Measurements from ENCODE around the gene PRPF18. TPM values are rescaled to one million over a fixed set of nuclear protein-coding genes. Genes with fewer than 3 reads are reported as not detected.

PRPF18 gene
- total RNA-seq, 1 experiment from 2014 or later, result 16.7 TPM

- DNase-seq (ENCODE audit: low read depth), result no peak
These were observed 51.1 kb downstream of the PRPF18 start for GRCh38 chr10:13637894-13638293.

DNA sequence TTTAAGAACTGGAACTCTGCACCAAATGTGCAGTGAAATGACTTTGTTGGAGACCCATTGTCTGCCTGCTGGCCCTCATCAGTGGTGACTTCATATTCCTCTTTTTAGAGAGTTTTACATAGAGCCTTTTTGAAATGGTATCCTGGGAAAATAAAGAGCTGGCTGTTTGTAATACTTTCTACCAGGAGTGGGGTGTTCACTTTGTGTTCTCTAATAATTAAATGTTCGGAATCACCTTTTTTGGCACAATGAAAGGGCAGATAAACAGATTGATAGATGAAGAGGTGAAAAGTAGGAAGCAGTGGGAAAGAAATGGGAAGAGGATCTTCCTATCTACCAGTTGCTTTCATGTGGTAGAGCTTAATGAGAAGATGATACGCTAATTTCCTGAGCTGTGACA lies 55.5 kb downstream of the PRPF18 start:
- no peak for DNase-seq (ENCODE audit: low read depth)

- no peak for DNase-seq (ENCODE audit: low read depth)
These were observed 56.3 kb downstream of the PRPF18 start for GRCh38 chr10:13643016-13643415.

GRCh38 chr10:13644866-13645265 lies 58.1 kb downstream of the PRPF18 start:
- DNase-seq (ENCODE audit: low read depth), result no peak

GRCh38 chr10:13648425-13648824 lies 61.7 kb downstream of the PRPF18 start:
- no peak for DNase-seq (ENCODE audit: low read depth)

DNA sequence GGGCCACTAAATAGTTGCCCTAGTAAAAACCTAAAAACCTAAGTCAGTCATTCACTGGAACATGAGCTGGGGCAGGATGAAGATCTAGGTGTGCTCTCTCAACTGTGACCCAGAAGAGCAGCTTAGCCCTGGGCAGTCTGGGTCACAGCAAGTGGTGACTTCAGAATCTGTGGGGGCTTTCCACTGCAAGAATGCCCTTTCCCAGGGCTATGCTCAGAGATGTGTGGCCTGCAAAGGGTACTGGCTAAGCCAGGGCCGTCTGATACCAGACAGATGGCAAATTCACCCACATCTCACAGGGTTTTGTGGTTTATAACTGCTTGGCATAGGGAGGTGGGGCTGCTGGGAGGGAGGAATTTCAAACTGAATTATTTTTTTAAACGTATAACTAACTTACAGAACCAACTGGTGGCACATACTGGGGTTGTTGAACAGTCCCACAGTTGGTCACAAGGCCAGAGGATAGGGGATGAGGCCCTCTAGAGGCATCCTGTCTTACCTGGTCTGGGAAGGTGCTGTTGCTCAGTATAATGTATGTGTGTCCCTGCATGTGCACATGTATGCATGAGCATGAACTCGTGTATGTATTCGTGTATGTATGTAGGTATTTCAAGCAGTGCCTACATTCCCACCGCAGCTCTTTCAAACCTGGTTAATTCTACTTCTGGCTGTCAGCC lies 63.2 kb downstream of the PRPF18 start:
- no peak for DNase-seq (ENCODE audit: low read depth)

GRCh38 chr10:13650961-13651360 lies 64.2 kb downstream of the PRPF18 start:
- DNase-seq (ENCODE audit: low read depth), result no peak

- DNase-seq (ENCODE audit: low read depth), result no peak
These were observed 65.4 kb downstream of the PRPF18 start for GRCh38 chr10:13651969-13652720.

GRCh38 chr10:13652860-13653259 lies 66.1 kb downstream of the PRPF18 start:
- DNase-seq (ENCODE audit: low read depth), result no peak

DNA sequence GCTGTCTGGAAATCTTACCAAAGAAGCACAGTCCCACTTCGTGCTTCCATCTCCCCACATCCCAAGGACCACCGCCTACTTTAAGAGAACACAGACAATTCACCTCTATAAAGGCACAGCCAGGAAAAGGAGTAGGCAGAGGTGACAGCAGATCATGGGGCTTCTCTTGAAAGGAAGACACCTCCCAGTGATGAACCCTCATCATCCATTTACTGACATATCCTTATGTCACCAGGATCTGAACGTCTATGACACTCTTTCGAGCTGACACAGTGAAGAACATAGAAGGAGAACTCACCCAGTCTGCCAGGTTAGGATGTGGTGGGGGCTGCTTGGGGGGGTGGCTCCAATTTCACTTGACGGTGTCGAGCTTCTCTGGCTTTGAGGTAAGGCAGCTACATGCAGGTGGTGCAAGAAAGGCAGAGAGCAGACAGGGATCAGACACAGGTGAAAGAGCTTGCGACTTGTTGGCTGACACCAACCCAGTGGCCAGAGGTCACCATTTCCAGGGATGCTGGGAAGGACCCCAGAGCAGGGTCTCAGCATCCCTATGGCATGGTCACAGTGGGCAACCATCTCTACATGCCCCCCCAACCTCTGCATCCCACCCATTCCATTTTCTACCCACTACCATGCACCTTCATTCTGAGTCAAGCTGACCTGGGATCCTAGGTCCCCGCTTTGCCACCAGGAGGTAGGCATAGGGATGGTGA lies 67.5 kb downstream of the PRPF18 start:
- DNase-seq (ENCODE audit: low read depth), result no peak

GRCh38 chr10:13654846-13655245 lies 68.1 kb downstream of the PRPF18 start:
- no peak for DNase-seq (ENCODE audit: low read depth)

- DNase-seq (ENCODE audit: low read depth), result no peak
These were observed 69.8 kb downstream of the PRPF18 start for GRCh38 chr10:13656337-13657100.

DNA sequence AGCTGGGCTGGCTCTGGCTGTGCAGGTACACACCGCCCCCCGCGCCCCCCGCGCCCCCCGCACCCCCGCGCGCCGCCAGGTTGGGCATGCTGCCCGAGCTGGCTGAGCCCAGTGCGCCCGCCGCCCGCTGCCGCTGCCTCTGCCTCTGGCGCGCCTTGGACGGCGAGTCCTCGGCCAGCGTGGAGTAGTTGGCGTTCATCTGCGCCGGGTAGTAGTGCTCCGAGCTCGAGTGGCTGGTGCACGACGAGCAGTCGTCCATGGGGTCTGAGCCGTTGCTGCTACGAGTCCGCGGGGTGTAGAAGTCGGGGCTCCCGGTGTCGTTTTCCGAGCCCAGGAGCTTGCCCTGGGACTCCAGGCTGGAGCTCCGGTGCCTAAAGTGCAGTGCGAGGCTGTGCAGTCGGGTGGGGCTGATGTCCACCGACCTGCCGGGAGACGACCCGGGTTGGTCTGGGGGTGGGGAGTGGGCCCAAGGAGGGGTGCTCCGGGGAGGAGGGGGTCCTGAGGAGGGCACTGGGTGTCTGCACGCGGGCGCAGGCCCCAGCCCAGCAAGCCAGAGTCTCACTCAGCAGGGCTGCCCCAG lies 70.4 kb downstream of the PRPF18 start:
- no peak for DNase-seq (ENCODE audit: low read depth)

DNA sequence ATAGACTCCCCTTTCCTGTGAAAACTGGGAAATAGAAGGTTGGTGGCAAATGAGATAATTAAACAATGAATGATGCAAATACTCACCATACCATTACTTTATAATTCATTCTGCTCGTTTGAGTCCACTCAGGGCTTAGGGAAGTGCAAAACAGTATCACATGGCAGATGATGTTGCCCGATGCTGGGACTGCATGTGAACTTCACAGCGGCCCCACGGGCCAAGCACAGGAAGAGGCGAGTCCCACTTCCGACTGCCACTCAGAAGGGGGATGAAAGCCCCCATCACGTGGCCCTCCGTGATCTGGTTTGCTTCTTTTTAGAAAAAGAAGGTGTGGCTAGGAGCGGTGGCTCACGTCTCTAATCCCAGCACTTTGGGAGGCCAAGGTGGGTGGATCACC lies 71.5 kb downstream of the PRPF18 start:
- no peak for DNase-seq (ENCODE audit: low read depth)

- no peak for DNase-seq (ENCODE audit: low read depth)
These were observed 72.3 kb downstream of the PRPF18 start for GRCh38 chr10:13658871-13659685.

DNA sequence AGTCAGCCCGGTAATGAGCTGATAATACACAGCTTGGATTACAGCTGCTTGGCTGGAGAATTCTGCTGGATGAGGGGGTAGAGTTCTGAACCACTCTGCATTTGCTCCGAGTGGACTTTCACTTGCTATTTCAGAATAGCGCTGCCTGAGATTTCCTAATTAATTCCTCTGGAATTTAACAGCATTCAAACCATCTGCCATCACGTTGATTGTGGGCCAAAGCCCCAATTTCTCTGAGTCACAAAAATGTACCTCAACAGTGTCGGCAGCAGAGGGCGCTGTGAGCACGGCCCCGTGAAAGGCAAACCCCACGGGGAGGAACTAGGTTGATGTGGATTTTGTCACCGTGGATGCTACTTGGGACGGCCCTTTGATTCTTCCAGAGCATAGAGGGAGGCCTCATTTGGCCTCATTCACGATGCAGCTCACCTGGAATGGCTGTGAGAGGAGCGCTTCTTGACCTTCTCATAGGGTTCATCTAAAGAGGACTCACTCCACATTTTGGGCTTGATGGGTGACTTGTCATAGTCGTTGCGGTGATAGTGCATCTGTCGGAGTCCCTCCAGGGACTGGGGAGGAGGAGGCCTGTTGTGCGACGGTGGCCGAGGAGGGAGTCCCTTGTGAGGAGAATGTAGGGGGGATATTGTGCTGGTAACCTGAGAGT lies 73.3 kb downstream of the PRPF18 start:
- peak; percentile 27 for DNase-seq (ENCODE audit: low read depth)

DNA sequence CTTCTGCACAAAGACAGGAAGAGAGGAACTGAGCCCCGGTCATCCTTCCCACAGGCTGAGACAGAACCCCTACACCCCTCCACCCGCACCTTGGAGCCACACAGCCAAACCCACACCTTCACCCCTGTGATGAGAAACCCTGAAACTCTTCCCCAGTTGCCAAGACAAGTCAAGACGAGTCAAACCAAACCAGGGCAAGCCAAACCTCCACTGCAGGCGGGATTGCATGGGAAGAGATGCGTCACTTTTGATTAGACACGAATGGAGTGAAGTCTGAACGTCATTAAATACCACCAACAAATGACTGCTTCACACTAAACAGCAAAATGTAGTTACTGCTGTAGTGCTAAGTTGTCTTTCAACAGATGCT lies 73.8 kb downstream of the PRPF18 start:
- peak; percentile 8 for DNase-seq (ENCODE audit: low read depth)

DNA sequence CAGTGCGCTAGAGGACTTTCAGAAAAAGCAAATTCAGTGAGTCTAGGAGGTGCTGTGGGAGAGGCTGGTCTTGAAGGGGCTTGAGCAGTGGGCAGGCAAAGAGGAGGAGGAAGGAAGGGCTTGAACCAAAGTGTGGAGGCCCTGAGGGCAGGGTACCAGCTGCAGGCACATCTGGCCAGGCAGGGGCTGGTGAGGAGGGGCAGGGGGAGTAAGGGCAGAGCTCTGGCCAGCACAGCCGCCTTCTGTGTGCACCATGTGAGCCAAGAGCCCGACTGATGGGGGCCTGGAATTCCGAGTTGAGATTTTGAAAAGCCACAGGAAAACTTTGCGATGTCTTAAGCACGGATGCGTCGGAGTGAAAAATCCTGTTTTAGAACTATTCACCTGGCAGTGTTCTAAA lies 74.5 kb downstream of the PRPF18 start:
- DNase-seq (ENCODE audit: low read depth), result no peak

DNA sequence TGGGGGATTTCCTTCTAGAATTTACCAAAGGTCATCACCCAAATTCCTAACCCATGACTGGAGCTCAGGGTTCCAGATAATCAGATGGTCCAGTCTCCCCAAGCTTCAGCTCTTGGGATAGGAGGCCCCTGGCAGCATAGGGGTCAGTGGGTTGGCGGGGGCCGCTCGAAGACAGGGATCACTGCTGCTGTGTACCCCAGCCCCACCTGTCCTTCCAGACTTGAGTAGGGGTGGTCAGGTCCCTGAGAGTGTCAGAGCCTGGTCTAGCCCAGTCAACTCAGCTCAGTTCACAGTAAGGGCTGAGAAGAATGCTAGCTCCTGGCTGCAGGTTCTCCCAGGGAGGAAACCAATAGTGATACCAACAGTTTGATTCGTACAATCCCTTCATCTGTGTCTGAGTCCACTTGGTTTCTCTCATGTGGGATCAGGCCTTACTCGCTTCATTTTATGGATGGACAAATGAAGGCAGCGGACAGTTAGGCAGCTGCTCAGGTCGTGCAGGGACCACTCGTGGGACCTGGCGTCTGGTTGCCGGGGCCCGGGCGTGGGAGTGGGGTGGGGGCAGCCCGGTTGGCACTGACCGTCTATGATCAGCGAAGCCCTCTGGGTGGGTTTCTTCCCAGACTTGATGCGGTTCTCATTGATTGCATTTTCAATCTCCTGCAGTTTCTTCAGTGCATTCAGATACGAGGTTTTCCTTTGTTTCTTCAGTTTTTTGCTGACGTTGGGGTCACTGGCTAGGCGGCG lies 78.9 kb downstream of the PRPF18 start:
- DNase-seq (ENCODE audit: low read depth), result no peak

DNA sequence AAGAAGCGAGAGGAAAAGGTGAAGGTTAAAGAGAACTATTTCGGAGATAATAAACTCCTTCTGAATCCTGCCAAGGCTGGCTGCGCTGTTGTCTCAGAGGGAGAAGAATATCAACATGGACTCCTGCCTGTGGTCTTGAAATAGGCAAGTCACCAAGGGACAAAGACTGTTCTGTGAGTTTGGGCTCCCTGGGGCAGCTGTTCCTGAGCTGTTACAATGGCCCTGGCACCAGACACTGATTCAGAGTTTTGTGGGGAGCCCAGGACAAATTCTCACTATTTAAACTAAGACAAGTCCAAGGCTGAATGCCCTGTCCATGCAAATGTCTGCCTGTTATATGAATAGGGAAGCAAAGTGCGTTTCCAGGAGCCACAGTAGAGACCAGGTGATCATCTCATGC lies 81.4 kb downstream of the PRPF18 start:
- no peak for DNase-seq (ENCODE audit: low read depth)
